GM10847 (cell line): ENCODE data around the gene CPSF7.

Experiments
- POLR2A ChIP-seq: IDR thresholded peaks from 2 replicates; pipeline ENCODE4 v1.6.1; 2011; ENCODE audit not compliant: insufficient read length; ENCODE audit errors: extremely low read depth

The CPSF7 gene

DNA sequence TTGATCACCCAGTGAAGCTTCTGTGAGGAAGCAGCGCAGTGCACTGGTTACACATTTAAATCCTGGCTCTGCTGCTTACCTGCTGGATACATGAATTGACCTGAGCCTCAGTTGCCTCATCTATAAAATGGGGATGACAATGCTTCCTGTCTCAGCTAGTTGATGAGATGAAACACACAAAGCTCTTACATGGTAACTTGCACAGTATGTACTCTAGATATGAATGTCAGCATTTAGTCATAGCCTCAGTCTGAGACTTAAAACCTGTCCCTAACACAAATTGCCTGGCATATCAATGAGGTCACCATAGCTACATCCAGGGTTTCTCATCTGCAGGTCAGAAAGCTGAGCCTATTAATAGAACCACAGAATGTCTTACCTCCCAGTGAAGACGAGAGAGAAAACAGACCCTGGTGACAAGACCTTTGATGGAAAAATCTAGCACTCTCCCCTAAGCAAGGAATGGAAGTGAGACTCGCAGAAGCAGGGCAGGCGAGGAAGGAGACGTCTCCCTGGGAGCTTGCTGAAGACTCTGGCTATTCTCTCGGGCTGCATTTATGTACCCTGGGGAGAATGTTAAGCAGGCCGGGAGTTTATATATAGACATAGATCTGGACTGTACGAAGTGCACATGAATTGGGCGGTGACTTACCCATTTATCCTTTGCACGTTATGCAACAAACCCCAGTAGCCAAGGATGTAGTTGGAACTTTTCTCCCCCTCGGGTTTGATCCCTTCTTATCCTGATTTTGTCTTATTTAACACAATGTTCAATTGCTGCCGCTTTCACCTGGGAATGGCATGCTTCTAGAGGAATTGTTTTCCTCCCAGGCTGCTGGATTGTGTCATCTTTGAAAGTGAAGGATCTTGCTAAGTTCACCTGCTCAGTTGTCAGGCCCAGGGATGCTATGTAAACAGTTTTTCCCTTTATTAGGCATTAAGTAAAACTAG is 18.1 kb upstream of the CPSF7 start:
- no peak for TF ChIP-seq POLR2A

DNA sequence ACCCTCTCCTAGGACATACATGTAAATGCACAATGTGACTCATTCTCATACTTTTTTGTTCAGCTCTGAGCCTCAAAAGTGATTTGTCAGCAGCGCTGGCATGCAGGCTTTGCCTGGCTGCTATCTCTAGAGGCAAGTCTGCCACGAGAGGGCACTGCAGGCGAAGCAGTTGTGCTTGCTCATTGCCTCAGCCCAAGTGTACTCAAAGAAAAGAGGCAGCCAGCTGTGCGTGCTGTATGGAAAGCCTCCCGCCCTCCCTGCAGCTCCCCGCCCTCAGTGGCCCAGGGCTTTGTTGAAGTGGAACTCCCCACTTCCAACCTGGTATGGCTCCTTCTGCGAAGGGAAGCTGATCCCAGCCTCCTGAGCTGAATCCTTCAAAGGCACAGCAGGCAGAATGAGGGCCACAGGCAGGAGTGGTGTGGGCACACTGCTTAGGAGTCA is 16.5 kb upstream of the CPSF7 start:
- no peak for TF ChIP-seq POLR2A

DNA sequence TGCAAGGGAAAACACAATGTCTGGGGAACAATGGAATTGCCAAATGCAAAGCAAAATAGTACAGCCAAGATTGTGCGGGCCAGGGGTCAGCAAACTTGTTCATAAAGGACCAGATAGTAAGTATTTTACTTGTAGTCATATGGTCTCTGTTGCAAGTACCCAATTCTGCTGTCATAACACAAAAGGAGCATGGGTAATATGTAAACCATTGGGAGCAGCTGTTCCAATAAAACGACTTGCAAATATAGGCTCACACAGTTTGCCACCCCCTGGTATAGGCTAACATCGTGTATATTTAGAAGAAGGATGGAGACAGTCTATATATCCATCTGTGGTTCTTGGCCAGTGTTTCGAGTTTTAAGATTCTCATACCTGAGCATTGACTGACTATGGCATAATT is 15.7 kb upstream of the CPSF7 start:
- no peak for TF ChIP-seq POLR2A

DNA sequence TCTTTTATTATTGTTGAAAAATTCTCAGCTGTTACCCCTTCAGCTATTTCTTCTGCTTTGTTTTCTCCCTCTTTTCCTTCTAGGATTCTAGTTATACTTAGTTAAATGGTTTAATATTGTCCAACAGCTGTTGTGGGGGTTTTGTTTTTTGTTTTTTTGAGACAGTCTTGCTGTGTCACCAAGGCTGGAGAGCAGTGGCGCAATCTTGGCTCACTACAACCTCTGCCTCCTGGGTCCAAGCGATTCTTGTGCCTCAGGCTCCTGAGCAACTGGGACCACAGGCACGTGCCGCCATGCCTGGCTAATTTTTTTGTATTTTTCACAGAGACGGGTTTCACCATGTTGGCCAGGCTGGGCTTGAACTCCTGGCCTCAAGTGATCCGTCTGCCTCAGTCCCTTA is 12.8 kb upstream of the CPSF7 start:
- TF ChIP-seq POLR2A: no peak

DNA sequence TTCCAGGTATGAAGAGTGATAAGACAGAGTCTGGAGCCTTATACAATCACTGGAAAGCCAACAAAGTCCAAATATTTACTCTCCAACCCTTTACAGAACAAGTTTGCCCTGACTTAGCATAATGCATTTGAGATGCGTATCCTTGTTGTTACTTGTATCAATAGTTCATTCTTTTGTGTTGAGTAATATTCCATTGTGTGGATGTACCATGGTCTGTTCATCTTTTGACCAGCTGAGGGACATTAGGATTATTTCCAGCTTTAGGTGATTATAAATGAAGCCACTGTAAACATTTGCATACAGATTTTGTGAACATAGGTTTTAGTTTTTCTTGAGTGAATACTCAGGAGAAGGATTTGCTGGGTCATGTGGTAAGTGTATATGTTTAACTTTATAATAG is 9.8 kb upstream of the CPSF7 start:
- no peak for TF ChIP-seq POLR2A

DNA sequence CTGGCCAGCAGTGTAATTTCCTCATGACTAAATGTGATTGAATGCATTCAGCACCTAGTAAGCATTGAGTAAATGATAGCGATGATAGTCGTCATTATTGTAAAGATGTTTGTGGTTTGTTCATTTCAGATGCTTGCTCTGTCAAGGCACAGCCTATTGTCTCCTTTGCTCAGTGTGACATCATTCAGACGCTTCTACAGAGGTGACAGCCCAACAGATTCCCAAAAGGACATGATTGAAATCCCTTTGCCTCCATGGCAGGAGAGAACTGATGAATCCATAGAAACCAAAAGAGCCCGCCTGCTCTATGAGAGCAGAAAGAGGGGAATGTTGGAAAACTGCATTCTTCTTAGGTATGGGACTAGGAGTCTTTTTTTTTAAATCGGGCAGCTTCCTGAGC is 7.7 kb upstream of the CPSF7 start:
- TF ChIP-seq POLR2A: no peak

DNA sequence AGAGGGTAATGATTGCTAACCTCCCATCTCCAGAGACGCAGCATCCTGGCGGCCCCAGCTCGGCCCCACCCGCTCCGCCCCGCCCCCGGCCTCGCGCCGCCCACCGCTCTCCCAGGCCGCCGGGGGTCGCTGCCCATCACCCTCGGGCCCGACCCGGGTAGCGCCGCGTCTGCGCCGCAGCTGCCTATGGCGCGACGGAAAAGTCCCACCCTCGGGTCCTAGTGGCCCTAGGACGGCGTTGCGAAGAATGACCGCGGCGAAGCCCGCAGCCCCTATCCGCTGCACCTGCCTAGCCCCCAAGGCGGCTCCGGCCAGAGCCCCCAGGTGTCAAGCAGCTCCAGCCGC is 457 bp downstream of the CPSF7 start:
- peak; percentile 46 for TF ChIP-seq POLR2A

DNA sequence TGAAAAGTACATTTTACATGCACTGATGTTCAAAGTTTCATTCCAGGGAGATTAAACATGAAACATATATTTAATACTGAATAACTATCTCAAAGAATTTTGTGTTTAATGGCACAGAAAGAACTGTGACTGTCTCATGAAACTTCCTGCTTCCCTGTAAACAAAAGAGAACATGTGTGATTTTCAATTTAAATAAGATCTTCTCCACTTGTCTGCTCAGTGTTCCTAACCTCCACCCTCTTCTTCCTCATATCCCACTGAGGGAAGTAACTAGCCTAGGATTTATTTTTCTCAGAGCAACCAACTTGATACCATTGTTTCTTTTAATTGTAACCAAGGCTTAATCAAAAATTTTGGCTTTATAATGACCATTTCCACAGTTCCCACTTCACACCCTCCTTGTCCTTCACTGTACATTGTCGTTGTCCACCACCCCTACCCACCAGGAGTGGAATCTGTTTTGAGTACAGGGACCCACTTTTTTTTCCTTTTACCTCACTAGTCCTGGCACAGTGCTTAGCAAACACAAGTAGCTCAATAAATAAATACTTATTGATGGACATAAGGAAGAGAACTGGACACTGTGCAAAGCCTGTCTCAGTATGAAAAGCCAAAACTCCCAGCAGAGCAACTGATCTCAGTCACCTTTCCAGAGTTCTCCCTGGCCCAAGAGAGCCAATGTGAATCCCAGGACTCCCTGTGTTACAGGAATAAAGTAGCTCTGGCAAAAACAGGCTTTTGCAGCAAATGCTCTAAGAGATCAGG is 4.2 kb downstream of the CPSF7 start:
- TF ChIP-seq POLR2A: no peak

DNA sequence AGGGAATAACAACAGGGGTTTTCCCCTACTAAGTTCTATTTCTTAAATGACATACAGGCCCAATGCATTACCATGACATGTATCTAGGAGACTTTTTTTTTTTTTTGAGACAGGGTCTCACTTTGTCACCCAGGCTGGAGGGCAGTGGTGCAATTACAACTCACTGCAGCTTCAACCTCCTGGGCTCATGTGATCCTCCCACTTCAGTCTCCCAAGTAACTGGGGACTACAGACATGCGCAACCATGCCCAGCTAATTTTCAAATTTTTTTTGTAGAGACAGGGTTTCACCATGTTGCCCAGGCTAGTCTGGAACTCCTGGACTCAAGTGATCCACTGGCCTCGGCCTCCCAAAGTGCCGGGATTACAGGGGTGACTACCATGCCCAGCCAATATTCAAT is 7.5 kb downstream of the CPSF7 start:
- no peak for TF ChIP-seq POLR2A

DNA sequence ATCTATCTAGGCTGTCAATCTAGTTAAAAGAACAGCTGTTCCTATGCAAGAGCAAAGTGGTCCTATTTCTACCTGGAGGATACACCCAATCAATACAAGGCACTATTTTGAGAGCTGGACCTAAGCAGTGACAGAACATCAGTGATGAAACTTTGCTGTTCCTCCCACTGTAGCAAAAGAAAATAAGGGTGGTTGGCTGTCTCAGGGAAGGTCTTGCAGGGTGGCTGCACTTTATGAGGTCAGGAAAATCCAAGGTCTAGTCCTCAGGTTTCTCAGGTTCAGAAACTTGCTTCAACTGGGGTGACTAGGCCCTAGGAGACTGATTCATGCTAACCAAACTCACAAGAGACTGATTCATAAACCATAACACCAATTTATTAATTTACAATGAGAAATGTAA is 11.6 kb downstream of the CPSF7 start:
- TF ChIP-seq POLR2A: no peak

DNA sequence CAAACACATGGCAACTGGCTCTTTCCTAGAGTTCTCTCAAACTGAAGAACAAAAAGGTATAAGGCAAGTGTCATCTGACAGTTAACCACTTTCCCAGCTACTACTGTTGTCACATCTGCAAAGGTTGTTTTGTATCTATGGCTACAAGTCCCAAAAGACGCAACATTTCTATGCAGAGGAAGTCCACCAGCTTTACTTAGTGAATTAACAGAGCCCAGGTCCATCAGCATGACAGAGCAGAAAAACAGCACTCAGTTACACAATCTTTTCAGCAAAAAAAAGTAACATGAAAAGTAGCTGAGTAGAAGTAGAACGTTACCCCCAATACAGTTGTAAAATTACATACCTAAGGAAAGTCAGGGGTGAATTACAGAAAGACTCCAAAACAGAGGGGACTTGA is 12.1 kb downstream of the CPSF7 start:
- TF ChIP-seq POLR2A: no peak

DNA sequence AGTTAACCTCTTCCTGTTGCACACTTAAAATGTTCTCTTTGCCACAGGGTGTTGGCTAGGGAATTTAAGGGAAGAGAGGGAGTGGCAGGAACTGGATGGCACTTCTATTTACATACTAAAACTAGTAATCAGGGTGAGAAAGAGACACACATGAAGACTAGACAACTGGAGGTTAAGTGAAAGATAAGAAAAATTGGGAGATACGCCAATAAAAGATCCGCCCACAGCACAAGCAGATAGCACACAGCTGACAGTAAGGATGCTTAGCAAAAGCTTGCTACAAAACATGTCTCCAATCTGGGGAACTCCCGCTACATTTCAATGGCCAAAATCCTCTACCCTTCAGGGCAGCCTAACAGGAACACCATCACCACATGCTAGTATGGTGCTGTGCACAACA is 12.8 kb downstream of the CPSF7 start:
- no peak for TF ChIP-seq POLR2A

DNA sequence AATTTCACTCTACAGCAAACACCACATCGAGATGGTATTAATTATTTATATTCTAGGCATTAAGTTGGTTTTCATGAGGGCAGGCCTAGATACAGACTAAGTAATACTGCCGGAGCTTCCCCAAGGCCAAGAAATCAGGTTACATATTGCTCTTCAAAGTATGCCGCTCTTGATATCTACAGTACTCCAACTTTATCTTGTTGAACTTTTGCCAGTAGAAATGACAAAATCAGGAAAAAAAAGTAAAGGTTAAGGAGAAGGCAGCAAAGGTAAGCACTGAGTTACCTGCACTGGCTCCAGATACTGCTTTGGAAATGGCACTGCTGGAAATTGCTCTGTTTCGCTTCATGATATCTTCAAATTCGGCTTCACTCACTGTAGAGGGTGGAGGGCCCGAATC is 14.4 kb downstream of the CPSF7 start:
- no peak for TF ChIP-seq POLR2A

DNA sequence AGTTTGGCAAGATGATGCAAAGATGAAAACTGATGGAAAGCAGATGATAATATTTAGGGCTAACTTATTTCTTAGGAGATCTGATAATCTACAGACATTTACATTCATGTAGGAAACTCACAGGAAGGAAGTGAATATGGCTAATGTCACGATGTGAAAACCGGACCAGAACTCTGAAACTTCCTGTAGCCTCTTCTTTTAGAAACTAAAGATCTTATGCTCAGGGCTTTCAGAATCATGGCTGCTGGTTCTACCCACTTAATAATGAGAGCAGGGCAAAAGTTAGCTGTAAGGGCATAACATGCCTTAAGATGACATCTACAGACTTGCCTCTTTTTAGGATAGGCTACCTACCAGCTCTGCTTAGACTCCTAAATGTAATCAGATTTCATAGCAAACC is 15.2 kb downstream of the CPSF7 start:
- no peak for TF ChIP-seq POLR2A

DNA sequence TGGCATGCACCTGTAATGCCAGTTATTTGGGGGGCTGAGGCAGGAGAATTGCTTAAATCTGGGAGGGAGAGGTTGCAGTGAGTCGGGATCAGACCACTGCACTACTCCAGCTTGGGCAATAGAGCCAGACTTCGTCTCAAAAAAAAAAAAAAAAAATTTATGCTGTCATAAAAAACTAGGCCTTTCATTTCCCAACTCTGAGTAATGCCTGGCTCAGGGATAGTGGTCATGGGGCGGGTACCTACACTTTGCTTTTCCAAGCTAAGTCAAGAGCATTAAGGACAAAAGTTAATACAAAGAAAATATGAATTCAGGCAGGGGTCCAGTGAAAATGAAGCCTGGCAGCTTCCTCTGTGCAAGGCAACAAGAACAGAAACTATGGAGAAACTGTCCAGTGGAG is 16.3 kb downstream of the CPSF7 start:
- TF ChIP-seq POLR2A: no peak

DNA sequence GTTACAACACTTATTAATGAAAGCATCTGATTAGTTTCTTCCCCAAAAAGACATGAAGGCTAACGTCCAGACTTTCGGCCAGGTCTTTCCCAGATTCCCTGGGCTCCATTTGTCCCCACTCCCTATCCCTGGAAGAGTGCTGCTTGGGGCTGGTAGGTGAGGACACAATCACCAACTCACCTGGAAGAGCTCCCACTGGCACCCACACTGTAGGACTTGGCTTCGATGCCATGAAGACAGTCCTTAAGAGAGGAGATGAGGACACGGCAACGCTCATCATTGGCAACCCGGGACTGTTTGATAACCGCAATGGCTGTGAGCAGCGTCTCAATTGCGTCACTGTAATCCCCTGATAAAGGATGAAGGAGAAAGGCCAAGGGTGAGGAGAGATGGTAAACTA is 18.2 kb downstream of the CPSF7 start:
- no peak for TF ChIP-seq POLR2A
